Activated CD8-positive, alpha-beta T cell treated with anti-CD3 and anti-CD28 coated beads for 36 hours (primary cell): Measurements from ENCODE around the gene PAX4. TPM values are rescaled to one million over a fixed set of nuclear protein-coding genes. Genes with fewer than 3 reads are reported as not detected.
"Not testable (repeated sequence)": the region's sequence is repeated elsewhere in the genome, so short reads cannot be mapped to it uniquely, and the experiment has no call there.

Experiments used
- ATAC-seq: fragments of 200-7000 bp; cut with Tn5 transposase; one replicate; pipeline ENCODE4 v1.10.0; 2021; ENCODE audit warnings: mild to moderate bottlenecking, moderate library complexity
- CTCF ChIA-PET: fragments of 350-600 bp; sonication (Branson Sonifier 250); formaldehyde crosslinking; loops from one replicate; lab custom pipeline; 2021; ENCODE audit warnings: antibody characterized with exemption; lab: Charles Lee
- POLR2A ChIA-PET: fragments of 350-600 bp; sonication (Branson Sonifier 250); formaldehyde crosslinking; loops from one replicate; lab custom pipeline; 2021; ENCODE audit warnings: antibody characterized with exemption; lab: Charles Lee
- DNase-seq: peaks from one replicate; pipeline ENCODE4 v3.0.0-alpha.2; 2020
- H3K27ac Mint-ChIP-seq: one replicate; pipeline ENCODE4 v1.8.0; 2021; ENCODE audit warnings: mild to moderate bottlenecking, mixed read lengths
- H3K27me3 Mint-ChIP-seq: one replicate; pipeline ENCODE4 v1.8.0; 2021; ENCODE audit warnings: mixed read lengths
- H3K36me3 Mint-ChIP-seq: one replicate; pipeline ENCODE4 v1.8.0; 2021; ENCODE audit warnings: low read depth, mixed read lengths
- H3K4me1 Mint-ChIP-seq: one replicate; pipeline ENCODE4 v1.8.0; 2021; ENCODE audit warnings: low read depth, mixed read lengths
- H3K4me3 Mint-ChIP-seq: one replicate; pipeline ENCODE4 v1.8.0; 2021; ENCODE audit warnings: mild to moderate bottlenecking, moderate library complexity, mixed read lengths
- H3K9me3 Mint-ChIP-seq: one replicate; pipeline ENCODE4 v1.8.0; 2021; ENCODE audit warnings: mixed read lengths
- intact Hi-C: fragments of 100-400 bp; cut with micrococcal nuclease; formaldehyde crosslinking; loops from one replicate; pipeline ENCODE4 v1.10.0; 2022
- total RNA-seq, 2 experiments: library from RNA; stranded (reverse); gene quantifications; one replicate each; pipeline ENCODE4 v1.2.3, GENCODE V29; 2021
- TF ChIP-seq, protein P1 (sequence below): fragments of 200-600 bp; IDR thresholded peaks from one replicate; pipeline ENCODE4 v1.8.0; 2022; ENCODE audit warnings: antibody characterized with exemption, mild to moderate bottlenecking

PAX4 gene
- total RNA-seq, 2 experiments from 2014 or later = not detected

DNA sequence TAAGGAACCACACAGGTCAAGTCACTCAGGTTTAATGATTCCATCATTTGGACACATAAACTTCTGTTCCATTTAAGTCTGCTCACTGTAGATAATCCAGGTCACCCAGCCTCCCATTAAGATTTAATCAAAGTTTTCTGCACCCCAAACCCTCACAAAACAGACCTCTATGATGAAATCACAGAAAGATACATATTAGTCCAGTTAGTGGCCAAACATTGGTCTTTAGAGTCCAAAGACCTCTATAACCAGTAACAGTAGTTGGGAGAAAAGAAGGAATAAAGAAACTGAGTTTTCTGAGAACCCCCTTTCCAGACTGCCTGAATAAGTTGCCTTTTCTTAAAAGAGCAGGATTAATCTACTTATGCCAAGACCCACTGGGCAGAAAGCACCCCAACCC is 37.3 kb downstream of the PAX4 start:
- ChIA-PET CTCF (interaction anchor here (0.9 to 2.0 kb wide), 5 partner anchors 20 to 628 kb away, joined by 3 to 5 read pairs (median 3); no protein-coding TSS in a partner anchor), POLR2A (interaction anchor here (1.2 kb wide), 1 partner anchor 9 kb away, joined by 3 read pairs; no protein-coding TSS in a partner anchor)
- no peak overlapping the region for H3K4me3 Mint-ChIP-seq
- TF ChIP-seq, protein P1, sequence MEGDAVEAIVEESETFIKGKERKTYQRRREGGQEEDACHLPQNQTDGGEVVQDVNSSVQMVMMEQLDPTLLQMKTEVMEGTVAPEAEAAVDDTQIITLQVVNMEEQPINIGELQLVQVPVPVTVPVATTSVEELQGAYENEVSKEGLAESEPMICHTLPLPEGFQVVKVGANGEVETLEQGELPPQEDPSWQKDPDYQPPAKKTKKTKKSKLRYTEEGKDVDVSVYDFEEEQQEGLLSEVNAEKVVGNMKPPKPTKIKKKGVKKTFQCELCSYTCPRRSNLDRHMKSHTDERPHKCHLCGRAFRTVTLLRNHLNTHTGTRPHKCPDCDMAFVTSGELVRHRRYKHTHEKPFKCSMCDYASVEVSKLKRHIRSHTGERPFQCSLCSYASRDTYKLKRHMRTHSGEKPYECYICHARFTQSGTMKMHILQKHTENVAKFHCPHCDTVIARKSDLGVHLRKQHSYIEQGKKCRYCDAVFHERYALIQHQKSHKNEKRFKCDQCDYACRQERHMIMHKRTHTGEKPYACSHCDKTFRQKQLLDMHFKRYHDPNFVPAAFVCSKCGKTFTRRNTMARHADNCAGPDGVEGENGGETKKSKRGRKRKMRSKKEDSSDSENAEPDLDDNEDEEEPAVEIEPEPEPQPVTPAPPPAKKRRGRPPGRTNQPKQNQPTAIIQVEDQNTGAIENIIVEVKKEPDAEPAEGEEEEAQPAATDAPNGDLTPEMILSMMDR = no peak
- DNase-seq (no peak), ATAC-seq (no peak)
- peaks cover 26% of the 10 kb centered on the region for H3K36me3 Mint-ChIP-seq
- H3K27me3 Mint-ChIP-seq = no peaks in the 10 kb centered on the region
- no peak overlapping the region for H3K27ac Mint-ChIP-seq
- no peaks in the 10 kb centered on the region for H3K9me3 Mint-ChIP-seq
- intact Hi-C loops = no loop called here
- peaks cover 45% of the 10 kb centered on the region for H3K4me1 Mint-ChIP-seq

DNA sequence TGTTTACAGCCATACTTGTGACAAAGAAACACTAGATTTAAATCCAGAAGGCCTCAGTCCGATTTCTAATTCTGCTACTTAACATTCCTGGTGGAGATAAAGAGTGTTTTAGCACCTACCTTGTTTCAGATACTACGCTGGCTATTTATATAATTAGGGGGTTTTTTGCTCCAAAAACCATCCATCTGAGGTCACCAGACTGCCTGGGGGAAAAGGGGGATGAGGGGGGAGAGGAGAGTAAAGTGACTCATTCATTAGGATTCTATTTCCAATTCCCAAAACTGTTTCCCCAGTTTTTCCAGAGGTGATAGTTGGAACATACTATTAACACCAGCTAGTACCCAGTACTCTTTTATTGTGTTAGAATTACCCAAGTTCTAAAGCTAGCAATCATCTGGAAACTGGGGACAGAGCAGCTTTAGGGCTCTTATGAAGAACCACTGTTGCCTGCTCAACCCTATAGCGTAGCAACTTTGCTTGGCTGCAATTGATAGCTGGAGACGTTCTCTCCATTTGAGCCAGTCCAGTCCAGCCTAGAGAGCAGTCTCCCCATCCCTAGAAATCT is 39.1 kb downstream of the PAX4 start:
- DNase-seq = no peak
- Mint-ChIP-seq H3K4me3 (no peak overlapping the region), H3K4me1 (peaks cover 34% of the 10 kb centered on the region), H3K9me3 (no peaks in the 10 kb centered on the region), H3K27me3 (no peaks in the 10 kb centered on the region), H3K27ac (no peak overlapping the region), H3K36me3 (peaks cover 28% of the 10 kb centered on the region)
- POLR2A ChIA-PET = no interaction called here
- ATAC-seq = no peak
- intact Hi-C loops = no loop called here
- TF ChIP-seq, protein P1 = no peak
- CTCF ChIA-PET = interaction anchor here (2.0 kb wide), 1 partner anchor 630 kb away, joined by 5 read pairs; no protein-coding TSS in a partner anchor

DNA sequence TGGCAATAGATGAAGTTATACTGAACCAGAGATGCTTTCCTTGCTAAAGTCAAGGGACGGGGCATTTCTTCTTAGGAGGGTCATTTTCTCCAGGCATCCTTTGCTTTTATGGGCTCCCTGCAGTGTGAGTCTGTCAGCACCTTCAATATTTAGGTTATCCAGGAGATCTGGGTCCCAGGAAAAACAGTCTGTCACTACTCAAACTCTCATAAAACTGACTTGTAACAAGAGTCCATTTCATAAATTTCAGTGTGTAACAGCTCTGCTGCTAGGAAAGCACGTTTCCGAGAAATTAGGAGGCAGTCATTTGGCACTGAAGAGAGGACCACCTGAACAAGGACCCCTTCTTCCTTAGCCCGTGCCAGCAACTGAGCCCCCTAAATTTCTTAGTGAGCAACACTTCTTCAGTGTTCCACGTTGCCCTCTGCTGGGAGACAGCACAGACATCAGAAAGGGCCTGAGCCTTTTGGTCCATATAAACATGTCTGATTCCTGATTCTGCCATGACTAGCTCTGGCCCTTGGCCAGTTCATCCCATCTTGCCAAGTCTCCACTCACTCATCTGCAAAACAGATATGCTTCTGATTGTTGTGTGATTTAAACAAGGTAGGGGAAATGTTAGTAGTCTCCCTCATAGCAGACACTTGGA is 39.8 kb downstream of the PAX4 start:
- ChIA-PET POLR2A (interaction anchor here (0.7 kb wide), 1 partner anchor 111 kb away, joined by 3 read pairs; no protein-coding TSS in a partner anchor), CTCF (no interaction called here)
- H3K27ac Mint-ChIP-seq = no peak overlapping the region

DNA sequence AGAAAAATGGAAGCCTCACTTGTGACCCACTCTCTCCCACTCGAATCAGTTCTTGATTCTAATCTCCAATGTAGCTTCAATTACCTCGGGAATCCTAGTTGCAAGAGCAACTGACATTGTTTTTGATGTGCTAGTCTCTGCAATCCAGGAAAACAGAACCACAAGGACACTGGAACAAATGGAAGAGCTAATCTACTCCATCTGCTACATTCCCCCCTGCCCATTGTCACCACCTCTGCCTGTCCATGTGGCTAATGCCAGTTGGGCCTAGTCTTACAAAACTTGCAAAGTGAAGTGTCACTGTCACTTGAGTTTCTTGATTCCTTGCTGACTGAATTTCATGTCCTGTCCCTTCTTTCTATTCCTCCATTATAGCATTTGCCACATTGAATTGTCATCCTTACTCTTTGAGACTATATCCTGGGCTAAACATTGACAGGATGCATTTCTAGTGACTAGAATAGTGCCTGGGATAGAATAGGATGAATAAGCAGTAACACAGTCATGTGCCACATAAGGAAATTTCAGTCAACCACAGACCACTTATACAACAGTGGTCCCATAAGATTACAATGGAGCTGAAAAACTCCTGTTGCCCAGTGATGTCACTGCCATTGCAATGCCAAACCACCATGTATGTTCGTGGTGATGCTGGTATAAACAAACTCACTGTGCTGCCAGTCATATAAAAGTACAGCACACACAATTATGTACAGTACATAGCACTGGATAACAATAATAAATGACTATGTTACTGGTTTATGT is 46.0 kb downstream of the PAX4 start:
- ChIA-PET CTCF (interaction anchor here (1.4 kb wide), 1 partner anchor 45 kb away, joined by 3 read pairs; no protein-coding TSS in a partner anchor), POLR2A (interaction anchor here (0.6 kb wide), 1 partner anchor 500 kb away, joined by 4 read pairs; no protein-coding TSS in a partner anchor)
- DNase-seq (no peak), ATAC-seq (no peak)
- intact Hi-C loops = no loop called here
- H3K36me3 Mint-ChIP-seq = peaks cover 12% of the 10 kb centered on the region
- no peaks in the 10 kb centered on the region for H3K9me3 Mint-ChIP-seq
- TF ChIP-seq, protein P1 = no peak
- H3K4me1 Mint-ChIP-seq = no peaks in the 10 kb centered on the region
- H3K27me3 Mint-ChIP-seq = no peaks in the 10 kb centered on the region
- no peak overlapping the region for H3K4me3 Mint-ChIP-seq
- no peak overlapping the region for H3K27ac Mint-ChIP-seq

More for the DNA sequence above, 39.8 kb downstream of the PAX4 start:
- TF ChIP-seq, protein P1 = no peak
- Mint-ChIP-seq H3K36me3 (peaks cover 23% of the 10 kb centered on the region), H3K27me3 (no peaks in the 10 kb centered on the region), H3K4me3 (no peak overlapping the region), H3K4me1 (peaks cover 29% of the 10 kb centered on the region), H3K9me3 (no peaks in the 10 kb centered on the region)
- intact Hi-C loops = no loop called here
- DNase-seq = no peak
- ATAC-seq = no peak

DNA sequence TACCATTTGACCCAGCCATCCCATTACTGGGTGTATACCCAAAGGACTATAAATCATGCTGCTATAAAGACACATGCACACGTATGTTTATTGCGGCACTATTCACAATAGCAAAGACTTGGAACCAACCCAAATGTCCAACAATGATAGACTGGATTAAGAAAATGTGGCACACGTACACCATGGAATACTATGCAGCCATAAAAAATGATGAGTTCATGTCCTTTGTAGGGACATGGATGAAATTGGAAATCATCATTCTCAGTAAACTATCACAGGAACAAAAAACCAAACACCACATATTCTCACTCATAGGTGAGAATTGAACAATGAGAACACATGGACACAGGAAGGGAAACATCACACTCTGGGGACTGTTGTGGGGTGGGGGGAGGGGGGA is 49.9 kb downstream of the PAX4 start:
- H3K4me3 Mint-ChIP-seq = not testable (repeated sequence)

More for the DNA sequence above, 49.9 kb downstream of the PAX4 start:
- H3K9me3 Mint-ChIP-seq, CTCF ChIA-PET, DNase-seq, H3K27ac Mint-ChIP-seq, intact Hi-C loops, ATAC-seq, H3K27me3 Mint-ChIP-seq, H3K4me1 Mint-ChIP-seq, POLR2A ChIA-PET: not testable (repeated sequence)
- H3K36me3 Mint-ChIP-seq = peaks cover 19% of the 10 kb centered on the region
